GM18858 (cell line): ENCODE data around the gene PHPT1.
"Not testable (repeated sequence)": the region's sequence is repeated elsewhere in the genome, so short reads cannot be mapped to it uniquely, and the experiment has no call there.

Source experiments
- ATAC-seq: cut with Tn5 transposase; IDR thresholded peaks from one replicate; pipeline ENCODE4 v1.9.1; 2021; ENCODE audit not compliant: unreplicated experiment

Gene PHPT1

DNA sequence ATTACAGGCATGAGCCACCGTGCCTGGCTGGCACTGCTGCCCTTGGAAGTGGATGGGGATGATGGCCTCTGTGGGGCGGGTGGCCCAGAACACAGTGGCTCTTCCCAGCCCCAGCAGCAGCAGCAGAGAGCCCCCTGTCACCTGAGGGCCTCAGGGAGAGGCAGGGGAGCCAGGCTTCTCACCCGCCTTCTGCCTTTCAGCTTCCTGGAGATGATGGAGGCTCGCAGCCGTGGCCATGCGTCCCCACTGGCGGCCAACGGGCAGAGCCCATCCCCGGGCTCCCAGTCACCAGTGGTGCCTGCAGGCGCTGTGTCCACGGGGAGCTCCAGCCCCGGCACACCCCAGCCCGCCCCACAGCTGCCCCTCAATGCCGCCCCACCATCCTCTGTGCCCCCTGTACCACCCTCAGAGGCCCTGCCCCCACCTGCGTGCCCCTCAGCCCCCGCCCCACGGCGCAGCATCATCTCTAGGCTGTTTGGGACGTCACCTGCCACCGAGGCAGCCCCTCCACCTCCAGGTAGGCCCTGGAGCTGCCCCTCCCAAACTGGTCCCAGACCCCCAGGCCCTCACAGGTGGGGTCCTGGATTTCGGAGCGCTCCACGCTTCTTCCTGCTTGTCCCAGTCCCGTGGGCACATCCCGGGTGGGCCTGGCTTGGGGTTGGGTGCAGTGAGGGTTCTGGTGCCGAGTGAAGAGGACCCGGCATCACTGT is 11.9 kb upstream of the PHPT1 start:
- ATAC-seq, result no peak

- not testable (repeated sequence) for ATAC-seq
These were observed 11.3 kb upstream of the PHPT1 start for GRCh38 chr9:136837856-136838277.

DNA sequence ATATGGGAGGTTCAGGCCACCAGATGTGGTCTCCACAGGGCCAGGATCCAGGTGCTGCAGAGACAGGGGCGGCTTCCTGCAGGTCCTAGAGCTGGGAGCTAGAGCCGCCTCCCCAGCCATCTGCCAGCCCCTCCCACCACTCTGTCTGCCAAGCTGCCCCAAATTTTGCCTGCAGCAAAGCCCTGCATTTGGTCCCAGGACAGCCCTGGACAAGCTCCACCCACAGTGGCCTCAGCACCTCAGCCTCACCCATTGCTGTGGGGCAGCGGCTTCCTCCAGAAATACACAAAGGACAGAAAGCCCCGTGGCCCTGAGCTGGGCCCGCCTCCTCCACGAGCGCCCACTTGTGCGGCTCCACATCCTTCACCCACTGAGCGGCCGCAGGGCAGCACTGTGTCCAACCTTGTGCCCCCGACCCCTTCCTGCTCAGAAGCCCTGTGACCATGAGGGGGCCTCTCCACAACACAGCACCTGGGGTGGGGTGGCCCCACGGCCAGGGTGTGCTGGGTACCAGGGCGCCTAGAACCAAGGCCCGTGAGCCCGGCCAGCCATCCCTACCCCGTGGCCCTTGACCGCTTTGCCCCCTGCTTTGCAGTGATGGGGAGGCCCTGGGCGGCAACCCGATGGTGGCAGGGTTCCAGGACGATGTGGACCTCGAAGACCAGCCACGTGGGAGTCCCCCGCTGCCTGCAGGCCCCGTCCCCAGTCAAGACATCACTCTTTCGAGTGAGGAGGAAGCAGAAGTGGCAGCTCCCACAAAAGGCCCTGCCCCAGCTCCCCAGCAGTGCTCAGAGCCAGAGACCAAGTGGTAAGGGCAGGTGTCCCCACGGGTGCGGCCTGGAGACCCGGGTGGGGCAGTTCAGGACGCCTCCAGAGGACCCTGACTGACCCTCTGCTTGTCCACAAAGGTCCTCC is 10.6 kb upstream of the PHPT1 start:
- ATAC-seq, result no peak

GRCh38 chr9:136839229-136840139 is 9.7 kb upstream of the PHPT1 start:
- no peak for ATAC-seq

DNA sequence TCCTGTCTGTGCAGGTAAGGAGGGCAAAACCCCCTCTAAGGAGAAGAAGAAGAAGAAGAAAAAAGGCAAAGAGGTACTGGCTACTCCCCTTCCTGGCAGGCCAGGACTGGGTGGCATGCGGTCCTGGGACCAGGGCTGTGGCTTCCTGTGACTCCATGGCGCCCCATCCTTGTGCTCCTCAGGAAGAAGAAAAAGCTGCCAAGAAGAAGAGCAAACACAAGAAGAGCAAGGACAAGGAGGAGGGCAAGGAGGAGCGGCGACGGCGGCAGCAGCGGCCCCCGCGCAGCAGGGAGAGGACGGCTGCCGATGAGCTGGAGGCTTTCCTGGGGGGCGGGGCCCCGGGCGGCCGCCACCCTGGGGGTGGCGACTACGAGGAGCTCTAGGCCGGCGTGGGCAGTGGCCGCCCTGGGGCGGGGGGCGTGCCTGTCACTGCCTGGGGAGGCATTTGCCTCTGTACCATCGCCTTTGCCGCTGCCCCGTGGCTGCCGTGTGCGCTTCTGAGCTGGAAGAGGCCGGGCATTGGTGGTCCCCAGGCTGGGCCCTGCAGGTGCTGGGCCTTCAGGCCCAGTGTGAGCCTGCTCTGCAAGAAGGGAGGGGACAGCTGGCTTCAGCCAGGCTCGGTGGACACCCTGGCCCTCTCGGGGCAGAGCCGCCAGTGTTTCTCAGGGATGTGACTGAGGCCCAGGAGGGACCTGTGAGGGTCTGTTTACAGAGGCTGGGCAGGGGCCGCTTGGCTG is 8.9 kb upstream of the PHPT1 start:
- no peak for ATAC-seq

- ATAC-seq, result no peak
These were observed 8.1 kb upstream of the PHPT1 start for GRCh38 chr9:136840877-136841645.

- not testable (repeated sequence) for ATAC-seq
These were observed 7.4 kb upstream of the PHPT1 start for GRCh38 chr9:136841646-136842379.

DNA sequence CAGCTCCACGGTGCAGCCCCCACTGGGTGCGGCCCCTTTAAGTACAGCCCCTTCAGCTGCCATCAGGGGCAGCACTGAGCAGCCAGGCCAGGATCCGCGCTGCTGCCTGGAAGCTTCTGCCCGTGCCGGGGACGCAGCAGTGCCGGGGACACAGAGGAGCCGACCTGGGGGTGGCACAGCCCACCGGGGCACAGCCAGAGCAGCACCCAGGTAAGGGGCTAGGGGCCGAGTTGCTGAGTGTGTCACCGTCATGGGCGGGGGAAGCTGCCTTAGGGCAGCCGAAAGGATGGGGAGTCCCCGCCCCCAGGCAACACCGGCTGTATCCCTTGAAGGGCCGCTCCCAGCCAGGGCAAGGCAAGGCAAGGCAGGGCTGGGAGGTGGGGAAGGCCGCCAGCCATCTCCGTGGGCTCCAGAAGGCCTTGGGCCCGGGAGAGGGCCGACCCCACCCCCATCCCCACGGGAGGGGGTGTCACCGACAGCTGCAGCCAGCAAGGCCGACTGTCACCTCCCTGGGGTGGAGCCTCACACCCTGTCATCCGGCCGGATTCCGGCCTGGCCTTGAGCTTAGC is 6.7 kb upstream of the PHPT1 start, which contains the start of gene AJM1:
TSS of gene AJM1 (plus strand) at position 99 of the 569 bp plus-strand sequence. CDS start 1,937 bp downstream, outside the sequence.
- peak; percentile 49 for ATAC-seq

DNA sequence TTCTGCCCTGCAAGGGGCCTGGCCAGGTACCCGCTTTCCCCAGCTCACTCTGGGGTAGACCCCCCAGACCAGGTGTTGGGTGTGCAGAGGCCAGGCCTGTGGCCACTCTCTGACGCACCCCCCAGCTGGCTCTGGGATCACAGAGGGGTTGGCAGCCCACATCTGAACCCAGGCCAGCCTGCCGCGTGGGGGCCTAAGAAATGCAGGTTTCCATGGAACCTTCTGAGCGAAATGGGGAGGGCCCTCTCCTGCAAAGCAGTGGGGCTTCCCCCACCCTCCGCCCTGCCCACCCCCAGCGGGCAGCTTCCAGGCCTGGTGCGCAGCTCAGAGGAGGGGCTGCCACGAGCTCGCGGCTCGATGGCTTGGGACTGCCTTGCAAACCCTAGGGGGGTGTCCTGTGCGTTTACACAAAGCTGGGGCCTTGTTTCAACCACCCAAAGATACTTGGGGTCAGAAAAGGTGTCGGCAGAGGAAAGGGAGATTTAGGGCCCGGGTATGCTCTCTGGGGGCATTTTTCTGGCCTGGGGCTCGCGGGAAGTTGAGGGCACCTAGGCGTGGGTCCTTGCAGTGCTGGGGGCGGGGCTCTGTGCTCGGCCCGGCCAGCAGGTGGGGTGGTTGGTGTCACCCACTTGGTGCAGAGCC is 5.9 kb upstream of the PHPT1 start:
- not testable (repeated sequence) for ATAC-seq

- ATAC-seq, result not testable (repeated sequence)
These were observed 5.1 kb upstream of the PHPT1 start for GRCh38 chr9:136843801-136844740.

- ATAC-seq, result no peak
These were observed 4.3 kb upstream of the PHPT1 start for GRCh38 chr9:136844761-136845464.

GRCh38 chr9:136845465-136846260 is 3.5 kb upstream of the PHPT1 start:
- no peak for ATAC-seq

DNA sequence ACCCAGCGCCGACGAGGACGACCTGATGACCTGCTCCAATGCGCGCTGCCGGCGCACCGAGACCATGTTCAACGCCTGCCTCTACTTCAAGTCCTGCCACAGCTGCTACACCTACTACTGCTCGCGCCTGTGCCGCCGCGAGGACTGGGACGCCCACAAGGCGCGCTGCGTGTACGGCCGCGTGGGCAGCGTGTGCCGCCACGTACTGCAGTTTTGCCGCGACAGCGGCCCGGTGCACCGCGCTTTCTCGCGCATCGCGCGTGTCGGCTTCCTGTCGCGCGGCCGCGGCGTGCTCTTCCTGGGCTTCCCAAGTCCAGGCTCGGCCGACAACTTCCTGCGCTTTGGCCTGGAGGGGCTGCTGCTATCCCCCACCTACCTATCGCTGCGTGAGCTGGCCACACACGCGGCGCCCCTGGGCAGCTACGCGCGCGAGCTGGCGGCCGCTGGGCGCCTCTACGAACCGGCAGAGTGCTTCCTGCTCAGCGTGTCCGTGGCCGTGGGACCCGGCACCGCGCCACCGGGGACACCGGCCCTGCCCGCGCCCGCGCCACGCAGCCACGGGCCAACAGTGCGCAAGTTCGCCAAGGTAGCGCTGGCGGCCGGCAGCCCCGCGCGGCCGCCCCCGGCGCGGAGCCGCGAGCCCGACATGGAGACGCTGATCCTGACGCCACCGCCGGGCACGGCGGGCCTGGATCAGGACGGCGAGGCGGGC is 2.7 kb upstream of the PHPT1 start:
- ATAC-seq, result no peak

GRCh38 chr9:136847088-136847825 is 2.0 kb upstream of the PHPT1 start:
- ATAC-seq, result no peak
